Measurements from ENCODE around the gene DYRK3. TPM values are rescaled to one million over a fixed set of nuclear protein-coding genes. Genes with fewer than 3 reads are reported as not detected.

DYRK3 gene
- total RNA-seq = 14.7 TPM

GRCh38 chr1:206635080-206635977 lies at the start of gene DYRK3:
Gene DYRK3 (plus strand): TSS chr1:206635536. CDS start chr1:206635704, 168 bp downstream.
- no peak for FAIRE-seq
- DNase-seq (ENCODE audit: low spot score in 2 of 2) = peak; percentile 90 to 94

GRCh38 chr1:206586501-206587445 lies 48.6 kb upstream of the DYRK3 start:
- DNase-seq (ENCODE audit: low spot score in 2 of 2) (no peak), FAIRE-seq (no peak)

DNA sequence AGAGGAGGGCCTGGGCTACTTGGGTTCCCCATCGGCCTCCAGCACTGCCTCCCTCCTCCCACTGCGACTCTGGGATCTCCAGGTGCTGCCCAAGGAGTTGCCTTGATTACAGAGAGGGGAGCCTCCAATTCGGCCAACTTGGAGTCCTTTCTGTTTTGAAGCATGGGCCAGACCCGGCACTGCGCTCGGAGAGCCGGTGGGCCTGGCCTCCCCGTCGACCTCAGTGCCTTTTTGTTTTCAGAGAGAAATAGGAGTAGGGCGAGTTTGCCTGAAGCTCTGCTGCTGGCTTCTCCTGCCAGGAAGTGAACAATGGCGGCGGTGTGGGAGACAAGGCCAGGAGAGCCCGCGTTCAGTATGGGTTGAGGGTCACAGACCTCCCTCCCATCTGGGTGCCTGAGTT lies 47.4 kb upstream of the DYRK3 start:
- DNase-seq (ENCODE audit: low spot score in 2 of 2) = no peak
- no peak for FAIRE-seq

DNA sequence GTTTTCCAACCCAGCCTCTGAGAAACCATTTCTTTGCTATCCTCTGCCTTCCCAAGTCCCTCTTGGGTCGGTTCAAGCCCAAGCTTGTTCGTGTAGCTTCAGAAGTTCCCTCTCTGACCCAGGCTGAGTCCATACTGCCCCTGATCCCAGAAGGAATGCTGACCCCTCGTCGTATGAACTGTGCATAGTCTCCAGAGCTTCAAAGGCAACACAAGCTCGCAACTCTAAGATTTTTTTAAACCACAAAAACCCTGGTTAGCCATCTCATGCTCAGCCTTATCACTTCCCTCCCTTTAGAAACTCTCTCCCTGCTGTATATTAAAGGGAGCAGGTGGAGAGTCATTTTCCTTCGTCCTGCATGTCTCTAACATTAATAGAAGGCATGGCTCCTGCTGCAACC lies 46.8 kb upstream of the DYRK3 start:
- no peak for DNase-seq (ENCODE audit: low spot score in 2 of 2)
- FAIRE-seq = no peak

DNA sequence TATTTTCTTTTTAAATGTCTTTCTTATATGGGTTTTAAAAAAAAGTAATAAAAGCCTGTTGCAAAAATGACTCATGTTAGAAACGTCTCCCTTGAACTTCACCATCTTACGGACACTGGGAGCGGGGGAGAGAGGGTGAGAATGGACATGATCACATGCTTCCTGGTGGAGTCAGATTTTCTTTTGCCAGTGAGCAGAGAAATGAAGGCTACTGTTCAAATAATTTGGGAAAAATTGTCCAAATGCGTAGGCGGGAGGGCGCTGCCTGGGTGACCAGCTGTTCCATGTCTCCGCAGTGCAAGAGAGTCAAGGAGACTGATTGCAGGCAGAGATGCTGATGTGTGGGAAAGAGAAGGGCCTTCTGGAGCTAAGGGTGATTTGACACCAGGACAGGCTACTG lies 46.1 kb upstream of the DYRK3 start:
- FAIRE-seq (no peak), DNase-seq (ENCODE audit: low spot score in 2 of 2) (no peak)

DNA sequence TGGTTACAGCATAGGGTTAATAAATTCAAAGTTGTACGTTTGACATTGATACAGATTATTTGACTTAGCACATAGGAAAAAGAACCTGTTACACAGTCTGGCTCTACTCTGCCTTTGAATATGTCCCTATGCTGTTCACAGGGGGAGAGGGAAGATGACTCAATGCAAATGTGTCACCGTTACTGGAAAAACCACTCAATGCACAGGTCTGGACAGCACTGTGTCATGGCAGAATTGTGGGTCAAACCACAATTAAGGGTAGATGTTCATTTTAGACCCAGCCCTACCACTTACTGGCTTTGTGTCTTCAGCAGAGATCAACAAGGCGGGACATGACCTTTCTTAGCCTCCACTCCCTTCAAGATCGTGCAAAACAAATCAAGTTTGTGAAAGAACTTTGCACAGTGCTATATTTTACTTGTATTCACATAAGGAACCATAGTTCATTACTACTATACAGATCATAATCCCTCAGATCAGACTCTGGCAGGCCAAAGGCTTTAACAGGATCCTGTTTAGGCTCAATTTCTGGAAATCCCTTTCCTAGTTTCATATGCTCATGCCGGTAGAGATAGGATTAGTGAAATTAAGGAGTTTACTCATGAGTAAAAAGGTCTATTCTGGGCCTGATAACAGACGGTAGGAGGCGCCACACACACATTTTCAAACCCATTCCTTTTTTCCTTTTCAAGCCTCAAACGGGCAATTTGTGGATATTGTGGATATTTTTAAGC lies 45.1 kb upstream of the DYRK3 start:
- FAIRE-seq (no peak), DNase-seq (ENCODE audit: low spot score in 2 of 2) (no peak)

GRCh38 chr1:206591226-206591625 lies 44.1 kb upstream of the DYRK3 start:
- FAIRE-seq = no peak

GRCh38 chr1:206591696-206592095 lies 43.6 kb upstream of the DYRK3 start:
- no peak for FAIRE-seq

More at GRCh38 chr1:206591226-206591625, 44.1 kb upstream of the DYRK3 start:
- no peak for DNase-seq (ENCODE audit: low spot score in 2 of 2)

GRCh38 chr1:206593351-206593925 lies 41.9 kb upstream of the DYRK3 start:
- FAIRE-seq (no peak), DNase-seq (ENCODE audit: low spot score in 2 of 2) (no peak)

More at GRCh38 chr1:206591696-206592095, 43.6 kb upstream of the DYRK3 start:
- no peak for DNase-seq (ENCODE audit: low spot score in 2 of 2)

- no peak for DNase-seq (ENCODE audit: low spot score in 2 of 2)
- no peak for FAIRE-seq
Observed at GRCh38 chr1:206595581-206596318, 39.6 kb upstream of the DYRK3 start.

- FAIRE-seq (no peak), DNase-seq (ENCODE audit: low spot score in 2 of 2) (no peak)
Observed at GRCh38 chr1:206596319-206596666, 39.0 kb upstream of the DYRK3 start.

- no peak for DNase-seq (ENCODE audit: low spot score in 2 of 2)
- FAIRE-seq = no peak
Observed at GRCh38 chr1:206600527-206600926, 34.8 kb upstream of the DYRK3 start.

GRCh38 chr1:206604861-206605260 lies 30.5 kb upstream of the DYRK3 start:
- FAIRE-seq = no peak

GRCh38 chr1:206606867-206607266 lies 28.5 kb upstream of the DYRK3 start:
- no peak for FAIRE-seq
- DNase-seq (ENCODE audit: low spot score in 2 of 2) = peak in 1 of 2 donors; percentile 34

More at GRCh38 chr1:206604861-206605260, 30.5 kb upstream of the DYRK3 start:
- no peak for DNase-seq (ENCODE audit: low spot score in 2 of 2)

- DNase-seq (ENCODE audit: low spot score in 2 of 2) = no peak
- no peak for FAIRE-seq
Observed at GRCh38 chr1:206608108-206608698, 27.1 kb upstream of the DYRK3 start.

GRCh38 chr1:206609229-206609991 lies 25.9 kb upstream of the DYRK3 start:
- DNase-seq (ENCODE audit: low spot score in 2 of 2) (no peak), FAIRE-seq (no peak)

GRCh38 chr1:206612129-206612876 lies 23.0 kb upstream of the DYRK3 start, which contains the start of gene EIF2D:
Gene EIF2D (minus strand): TSS chr1:206612465. CDS start chr1:206612342, 123 bp downstream.
- no peak for FAIRE-seq
- DNase-seq (ENCODE audit: low spot score in 2 of 2) = peak; percentile 96 to 99

Data from frontal cortex (tissue), 4 donors.